ACC112 (cell line): ENCODE results near the gene NSMF.

Experiments used
- H2AFZ ChIP-seq: fragments of 200-600 bp; sonication (generic); one replicate; pipeline ENCODE4 v1.6.0; 2017; ENCODE audit warnings: antibody characterized with exemption, low read length; ENCODE audit not compliant: unreplicated experiment
- H3K27ac ChIP-seq: fragments of 200-600 bp; sonication (generic); 2 replicates; pipeline ENCODE4 v1.5.1; 2014; ENCODE audit warnings: low read depth, mild to moderate bottlenecking, antibody characterized with exemption, low read length, moderate library complexity
- H3K27me3 ChIP-seq: fragments of 200-600 bp; sonication (generic); 2 replicates; pipeline ENCODE4 v1.6.1; 2014; ENCODE audit warnings: mild to moderate bottlenecking, antibody characterized with exemption, low read length, moderate library complexity, mixed read lengths; ENCODE audit not compliant: insufficient read depth
- H3K36me3 ChIP-seq: fragments of 200-600 bp; sonication (generic); 2 replicates; pipeline ENCODE4 v1.6.1; 2016; ENCODE audit warnings: mild to moderate bottlenecking, antibody characterized with exemption, low read length, moderate library complexity, mixed read lengths; ENCODE audit not compliant: insufficient read depth
- H3K4me1 ChIP-seq: fragments of 200-600 bp; sonication (generic); one replicate; pipeline ENCODE4 v1.6.1; 2016; ENCODE audit warnings: low read length, mixed read lengths; ENCODE audit not compliant: insufficient read depth, unreplicated experiment, control insufficient read depth
- H3K4me3 ChIP-seq: fragments of 200-600 bp; sonication (generic); 2 replicates; pipeline ENCODE4 v1.5.1; 2014; ENCODE audit warnings: mild to moderate bottlenecking, low read depth, low read length
- H3K79me2 ChIP-seq: fragments of 200-600 bp; sonication (generic); one replicate; pipeline ENCODE4 v1.6.0; 2016; ENCODE audit warnings: low read length; ENCODE audit not compliant: control insufficient read depth, unreplicated experiment, insufficient read depth

Gene NSMF

GRCh38 chr9:137459152-137459600, at the start of gene NSMF:
Gene NSMF (minus strand): TSS chr9:137459334. CDS start chr9:137459102, 232 bp downstream.
- H3K4me3 ChIP-seq: peak within 1 kb of the TSS; percentile 98
- peaks cover 14% of the 10 kb centered on the region for H3K79me2 ChIP-seq
- peaks cover 34% of the 10 kb centered on the region for H3K4me1 ChIP-seq
- H3K36me3 ChIP-seq: no peaks in the 10 kb centered on the region
- no peaks in the 10 kb centered on the region for H3K27me3 ChIP-seq
- peak within 1 kb of the TSS; percentile 86 for H2AFZ ChIP-seq
- H3K27ac ChIP-seq: peak within 1 kb of the TSS; percentile 42; the same call in 1 of the 2 replicates

GRCh38 chr9:137506702-137507171, 47.6 kb upstream of the NSMF start:
- no peak overlapping the region for H3K4me3 ChIP-seq
- H3K36me3 ChIP-seq: no peaks in the 10 kb centered on the region
- H3K27me3 ChIP-seq: no peaks in the 10 kb centered on the region
- H3K79me2 ChIP-seq: no peaks in the 10 kb centered on the region
- no peaks in the 10 kb centered on the region for H3K4me1 ChIP-seq
- no peak overlapping the region for H2AFZ ChIP-seq
- H3K27ac ChIP-seq: no peak overlapping the region

GRCh38 chr9:137506274-137506673, 47.1 kb upstream of the NSMF start:
- Histone ChIP-seq H3K27ac (no peak overlapping the region), H3K4me3 (no peak overlapping the region), H3K27me3 (no peaks in the 10 kb centered on the region), H3K4me1 (no peaks in the 10 kb centered on the region), H3K79me2 (no peaks in the 10 kb centered on the region), H2AFZ (no peak overlapping the region), H3K36me3 (no peaks in the 10 kb centered on the region)

- Histone ChIP-seq H3K79me2 (no peaks in the 10 kb centered on the region), H3K36me3 (no peaks in the 10 kb centered on the region), H2AFZ (no peak overlapping the region), H3K4me3 (no peak overlapping the region), H3K27me3 (no peaks in the 10 kb centered on the region), H3K4me1 (no peaks in the 10 kb centered on the region), H3K27ac (no peak overlapping the region)
These were observed 46.4 kb upstream of the NSMF start for GRCh38 chr9:137505421-137506140.

- no peak overlapping the region for H3K27ac ChIP-seq
- H3K27me3 ChIP-seq: no peaks in the 10 kb centered on the region
- H3K4me3 ChIP-seq: no peak overlapping the region
These were observed 45.3 kb upstream of the NSMF start for GRCh38 chr9:137504432-137504777.

GRCh38 chr9:137502008-137502911, 43.1 kb upstream of the NSMF start:
- Histone ChIP-seq H2AFZ (no peak overlapping the region), H3K4me3 (no peak overlapping the region), H3K4me1 (no peaks in the 10 kb centered on the region), H3K36me3 (no peaks in the 10 kb centered on the region), H3K27ac (no peak overlapping the region), H3K27me3 (no peaks in the 10 kb centered on the region), H3K79me2 (no peaks in the 10 kb centered on the region)

More at GRCh38 chr9:137504432-137504777, 45.3 kb upstream of the NSMF start:
- Histone ChIP-seq H3K36me3 (no peaks in the 10 kb centered on the region), H2AFZ (no peak overlapping the region), H3K4me1 (no peaks in the 10 kb centered on the region), H3K79me2 (no peaks in the 10 kb centered on the region)

- no peak overlapping the region for H3K4me3 ChIP-seq
- H2AFZ ChIP-seq: no peak overlapping the region
- H3K36me3 ChIP-seq: no peaks in the 10 kb centered on the region
- H3K4me1 ChIP-seq: no peaks in the 10 kb centered on the region
- no peaks in the 10 kb centered on the region for H3K79me2 ChIP-seq
- no peaks in the 10 kb centered on the region for H3K27me3 ChIP-seq
- H3K27ac ChIP-seq: no peak overlapping the region
These were observed 42.3 kb upstream of the NSMF start for GRCh38 chr9:137501457-137501856.

GRCh38 chr9:137500666-137501397, 41.7 kb upstream of the NSMF start:
- H3K79me2 ChIP-seq: no peaks in the 10 kb centered on the region
- H3K27me3 ChIP-seq: no peaks in the 10 kb centered on the region
- H3K27ac ChIP-seq: no peak overlapping the region
- H3K4me3 ChIP-seq: no peak overlapping the region
- H2AFZ ChIP-seq: no peak overlapping the region
- no peaks in the 10 kb centered on the region for H3K4me1 ChIP-seq
- H3K36me3 ChIP-seq: no peaks in the 10 kb centered on the region

GRCh38 chr9:137499858-137500661, 40.9 kb upstream of the NSMF start:
- Histone ChIP-seq H3K27ac (no peak overlapping the region), H3K4me1 (no peaks in the 10 kb centered on the region), H3K27me3 (no peaks in the 10 kb centered on the region)

GRCh38 chr9:137499416-137499815, 40.3 kb upstream of the NSMF start:
- Histone ChIP-seq H3K4me1 (no peaks in the 10 kb centered on the region), H3K27ac (no peak overlapping the region), H3K79me2 (no peaks in the 10 kb centered on the region), H3K27me3 (no peaks in the 10 kb centered on the region), H3K4me3 (no peak overlapping the region), H3K36me3 (no peaks in the 10 kb centered on the region), H2AFZ (no peak overlapping the region)

More at GRCh38 chr9:137499858-137500661, 40.9 kb upstream of the NSMF start:
- Histone ChIP-seq H3K79me2 (no peaks in the 10 kb centered on the region), H3K36me3 (no peaks in the 10 kb centered on the region), H3K4me3 (no peak overlapping the region), H2AFZ (no peak overlapping the region)
